GM10266 (cell line): ENCODE results near the gene CACNA2D4.

ENCODE experiments used
- DNase-seq: peaks from one replicate; pipeline ENCODE4 v3.0.0; 2012; ENCODE audit errors: extremely low spot score
- TF ChIP-seq, protein P1 (sequence below): IDR thresholded peaks from 2 replicates; pipeline ENCODE4 v1.5.1; 2012; ENCODE audit warnings: mild to moderate bottlenecking, low read depth; ENCODE audit not compliant: control insufficient read depth, insufficient read depth; ENCODE audit errors: missing control alignments

Gene CACNA2D4

DNA sequence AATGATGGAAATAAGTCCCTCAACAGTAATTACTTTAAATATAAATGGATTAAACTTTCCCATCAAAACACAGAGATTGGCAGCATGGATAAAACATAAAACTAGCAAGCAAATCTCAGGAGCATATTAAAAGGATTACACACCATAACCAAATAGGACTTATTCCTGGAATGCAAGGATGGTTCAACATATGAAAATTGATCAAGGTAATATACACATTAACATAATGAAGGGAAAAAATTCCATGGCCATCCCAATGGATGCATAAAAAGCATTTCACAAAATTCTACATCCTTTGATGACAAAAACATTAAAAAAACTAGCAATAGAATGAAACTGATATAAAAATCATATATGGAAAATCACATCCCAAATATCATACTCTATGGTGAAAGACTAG, 13.6 kb downstream of the CACNA2D4 start:
- no peak for DNase-seq
- TF ChIP-seq, protein P1, sequence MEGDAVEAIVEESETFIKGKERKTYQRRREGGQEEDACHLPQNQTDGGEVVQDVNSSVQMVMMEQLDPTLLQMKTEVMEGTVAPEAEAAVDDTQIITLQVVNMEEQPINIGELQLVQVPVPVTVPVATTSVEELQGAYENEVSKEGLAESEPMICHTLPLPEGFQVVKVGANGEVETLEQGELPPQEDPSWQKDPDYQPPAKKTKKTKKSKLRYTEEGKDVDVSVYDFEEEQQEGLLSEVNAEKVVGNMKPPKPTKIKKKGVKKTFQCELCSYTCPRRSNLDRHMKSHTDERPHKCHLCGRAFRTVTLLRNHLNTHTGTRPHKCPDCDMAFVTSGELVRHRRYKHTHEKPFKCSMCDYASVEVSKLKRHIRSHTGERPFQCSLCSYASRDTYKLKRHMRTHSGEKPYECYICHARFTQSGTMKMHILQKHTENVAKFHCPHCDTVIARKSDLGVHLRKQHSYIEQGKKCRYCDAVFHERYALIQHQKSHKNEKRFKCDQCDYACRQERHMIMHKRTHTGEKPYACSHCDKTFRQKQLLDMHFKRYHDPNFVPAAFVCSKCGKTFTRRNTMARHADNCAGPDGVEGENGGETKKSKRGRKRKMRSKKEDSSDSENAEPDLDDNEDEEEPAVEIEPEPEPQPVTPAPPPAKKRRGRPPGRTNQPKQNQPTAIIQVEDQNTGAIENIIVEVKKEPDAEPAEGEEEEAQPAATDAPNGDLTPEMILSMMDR: no peak

DNA sequence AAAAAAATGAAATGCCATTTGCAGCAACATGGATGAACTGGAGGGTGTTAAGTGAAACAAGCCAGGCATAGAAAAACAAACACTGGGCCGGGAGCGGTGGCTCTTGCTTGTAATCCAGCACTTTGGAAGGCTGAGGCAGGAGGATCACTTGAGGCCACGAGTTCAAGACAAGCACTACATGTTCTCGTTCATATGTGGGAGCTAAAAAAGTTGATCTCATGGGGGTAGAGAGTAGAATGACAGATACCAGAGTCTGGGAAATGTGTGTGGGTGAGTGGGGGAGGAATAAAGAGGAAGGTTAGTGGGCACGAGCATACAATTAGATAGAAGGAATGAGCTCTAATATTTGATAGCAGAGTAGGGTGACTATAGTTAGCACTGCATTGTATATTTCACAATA, 21.5 kb downstream of the CACNA2D4 start:
- DNase-seq: no peak
- TF ChIP-seq, protein P1: no peak

DNA sequence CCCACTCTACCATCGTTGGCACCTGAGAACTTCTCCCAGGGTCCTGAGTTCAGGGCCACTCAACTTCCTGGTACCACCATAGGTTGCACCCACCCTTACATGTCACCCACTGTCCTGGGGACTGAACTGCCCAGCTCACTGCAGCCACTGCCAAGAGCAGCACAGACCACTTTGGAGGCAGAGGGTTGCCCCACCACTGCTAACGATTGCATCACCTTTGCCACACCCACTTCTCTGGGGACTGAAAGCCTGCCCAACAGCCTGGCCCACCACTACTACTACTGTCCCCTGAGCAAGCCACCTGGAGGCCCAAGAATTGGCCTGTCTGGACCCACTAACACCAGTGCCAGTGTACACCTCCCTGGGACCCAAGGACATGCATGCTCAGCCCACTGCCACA, 27.6 kb downstream of the CACNA2D4 start:
- TF ChIP-seq, protein P1: no peak
- DNase-seq: no peak

DNA sequence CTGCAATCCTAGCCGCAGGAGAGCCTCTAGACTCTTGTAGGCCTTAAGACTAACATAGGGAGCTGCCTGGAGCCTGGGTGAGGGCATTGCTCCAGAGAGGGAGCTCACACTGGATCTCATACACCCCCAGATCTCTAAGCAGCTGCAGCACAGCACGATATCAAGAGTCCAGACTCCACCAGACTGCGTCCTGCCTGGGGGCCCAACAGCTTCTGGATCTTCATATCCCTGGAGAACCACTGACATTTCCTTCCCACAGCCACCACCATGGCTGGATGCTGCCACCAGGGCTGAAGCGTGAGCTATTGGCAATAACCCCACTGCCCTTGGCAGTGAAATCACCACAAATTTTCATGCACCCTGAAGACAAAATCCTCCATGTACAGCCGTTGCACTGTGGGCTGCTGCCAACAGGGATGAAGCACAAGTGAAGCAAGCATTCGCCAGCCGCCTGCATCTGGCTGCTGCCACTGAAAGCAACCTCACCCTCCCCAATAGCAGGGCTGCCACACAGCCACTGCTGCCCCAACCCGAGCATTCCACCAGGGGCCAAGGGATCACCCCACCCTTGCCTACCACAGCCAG, 28.2 kb downstream of the CACNA2D4 start:
- TF ChIP-seq, protein P1: no peak
- no peak for DNase-seq

DNA sequence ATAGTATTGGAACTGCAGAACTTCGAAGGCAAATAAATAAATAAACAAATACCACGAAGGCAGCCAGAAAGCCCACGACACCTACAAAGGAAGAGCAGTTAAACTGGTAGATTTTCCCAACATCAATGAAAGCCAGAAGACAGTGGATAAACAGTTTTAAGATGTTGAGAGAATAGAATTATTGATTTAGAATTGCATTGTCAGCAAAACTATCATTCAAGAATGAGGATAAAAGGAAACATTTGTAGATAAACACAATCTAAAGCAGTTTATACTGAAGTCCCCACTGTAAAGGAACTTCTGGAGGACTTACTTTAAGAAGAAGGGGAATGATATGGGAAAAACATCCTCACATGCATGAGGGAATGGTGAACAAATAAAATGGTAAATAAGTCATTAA, 29.5 kb downstream of the CACNA2D4 start:
- TF ChIP-seq, protein P1: no peak
- no peak for DNase-seq

DNA sequence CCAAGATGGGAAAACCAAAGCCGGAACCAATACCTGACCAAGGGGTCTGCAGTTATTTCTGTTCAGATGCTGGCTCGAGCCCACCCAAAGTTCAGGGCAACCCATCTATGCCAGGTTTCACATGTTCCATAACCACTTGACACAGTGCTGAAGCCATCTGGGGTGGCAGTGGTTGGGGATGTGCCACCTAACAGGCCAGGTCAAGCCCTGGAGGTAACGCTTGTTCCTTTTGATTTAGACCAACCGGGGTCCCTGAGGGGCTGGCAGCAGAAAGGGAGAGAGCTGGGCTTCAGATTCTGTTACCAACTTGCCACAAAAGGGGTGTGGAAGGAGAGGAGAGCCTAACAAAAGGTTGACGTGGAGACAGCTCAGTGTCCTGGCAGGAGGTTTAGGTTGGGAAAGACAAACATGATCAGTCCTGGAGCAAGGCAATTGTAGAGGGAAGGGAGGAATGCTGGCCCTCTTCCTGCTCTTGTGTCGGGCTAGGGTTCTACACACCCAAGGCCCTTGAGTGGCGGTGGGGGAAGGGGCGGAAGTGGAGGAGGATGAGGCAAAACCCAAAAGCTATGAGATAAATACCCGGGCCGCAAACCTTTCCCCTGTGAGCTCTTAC, 31.9 kb downstream of the CACNA2D4 start:
- TF ChIP-seq, protein P1: no peak
- DNase-seq: no peak

DNA sequence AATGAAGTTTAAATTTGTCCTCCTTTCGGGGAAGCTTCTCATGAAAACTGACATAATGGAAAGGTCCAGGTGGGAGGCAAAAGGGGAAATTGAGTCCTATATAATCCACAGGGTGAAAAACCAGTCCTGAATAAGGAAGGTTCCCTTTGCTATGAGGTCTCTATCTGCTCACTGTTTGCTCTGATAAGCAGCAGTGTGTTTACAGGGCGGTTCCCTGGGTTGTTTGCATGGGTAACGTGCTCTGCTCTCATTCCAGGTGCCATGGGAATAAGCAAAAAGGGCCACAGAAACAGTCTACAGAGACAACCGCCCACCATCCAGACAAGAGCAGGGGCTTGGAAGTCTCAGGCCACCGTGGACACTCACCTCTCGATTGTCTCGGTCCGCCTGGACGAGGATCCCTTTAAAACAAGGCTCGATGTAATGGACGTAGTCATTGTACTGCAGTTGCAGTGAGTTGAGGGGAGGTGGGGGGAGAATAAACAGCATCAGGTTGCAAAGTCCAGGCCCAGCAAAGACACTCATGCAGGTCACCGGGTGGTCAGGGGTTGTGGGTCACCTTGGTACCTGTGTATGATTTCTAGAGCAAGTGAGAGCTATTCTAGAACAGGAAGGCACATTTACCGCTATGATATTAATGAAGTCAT, 32.7 kb downstream of the CACNA2D4 start:
- DNase-seq: no peak
- TF ChIP-seq, protein P1: no peak
